Measurements from ENCODE around the gene NAV2. TPM values are rescaled to one million over a fixed set of nuclear protein-coding genes. Genes with fewer than 3 reads are reported as not detected.

NAV2 gene
- total RNA-seq, 1 donor from 2014 or later = 10.3 TPM

DNA sequence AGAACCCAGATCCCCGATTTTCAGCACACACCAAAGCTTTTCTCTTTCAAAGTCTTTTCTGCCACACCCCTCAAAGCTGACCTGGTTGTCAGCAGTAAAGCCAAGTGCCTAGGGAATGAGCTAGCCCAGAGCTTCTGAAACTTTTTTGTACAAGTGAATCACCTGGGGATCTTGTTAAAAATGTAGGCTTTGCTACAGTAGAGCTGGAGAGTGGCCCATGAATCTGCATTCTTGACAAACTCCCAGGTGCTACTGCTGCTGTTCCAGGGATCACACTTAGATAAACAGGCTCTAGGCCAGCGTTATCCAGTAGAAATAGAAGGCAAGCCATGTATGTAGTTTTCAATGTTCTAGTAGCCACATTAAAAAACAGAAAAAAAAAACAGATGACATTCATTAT is 21.8 kb upstream of the NAV2 start:
- H3K4me3 Mint-ChIP-seq = no peak overlapping the region
- no peak for ATAC-seq (ENCODE audit: low read depth)
- ChIA-PET POLR2A (no interaction called here), CTCF (no interaction called here)
- no peaks in the 10 kb centered on the region for H3K36me3 Mint-ChIP-seq (ENCODE audit: low read depth)
- H3K9me3 Mint-ChIP-seq = no peaks in the 10 kb centered on the region
- intact Hi-C loops (cut with micrococcal nuclease) = no loop called here
- no peak for DNase-seq
- TF ChIP-seq, protein P1, sequence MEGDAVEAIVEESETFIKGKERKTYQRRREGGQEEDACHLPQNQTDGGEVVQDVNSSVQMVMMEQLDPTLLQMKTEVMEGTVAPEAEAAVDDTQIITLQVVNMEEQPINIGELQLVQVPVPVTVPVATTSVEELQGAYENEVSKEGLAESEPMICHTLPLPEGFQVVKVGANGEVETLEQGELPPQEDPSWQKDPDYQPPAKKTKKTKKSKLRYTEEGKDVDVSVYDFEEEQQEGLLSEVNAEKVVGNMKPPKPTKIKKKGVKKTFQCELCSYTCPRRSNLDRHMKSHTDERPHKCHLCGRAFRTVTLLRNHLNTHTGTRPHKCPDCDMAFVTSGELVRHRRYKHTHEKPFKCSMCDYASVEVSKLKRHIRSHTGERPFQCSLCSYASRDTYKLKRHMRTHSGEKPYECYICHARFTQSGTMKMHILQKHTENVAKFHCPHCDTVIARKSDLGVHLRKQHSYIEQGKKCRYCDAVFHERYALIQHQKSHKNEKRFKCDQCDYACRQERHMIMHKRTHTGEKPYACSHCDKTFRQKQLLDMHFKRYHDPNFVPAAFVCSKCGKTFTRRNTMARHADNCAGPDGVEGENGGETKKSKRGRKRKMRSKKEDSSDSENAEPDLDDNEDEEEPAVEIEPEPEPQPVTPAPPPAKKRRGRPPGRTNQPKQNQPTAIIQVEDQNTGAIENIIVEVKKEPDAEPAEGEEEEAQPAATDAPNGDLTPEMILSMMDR (IDR thresholded peaks at IDR 0.05) = no peak
- H3K27me3 Mint-ChIP-seq = peaks cover 16% of the 10 kb centered on the region
- no peaks in the 10 kb centered on the region for H3K4me1 Mint-ChIP-seq
- H3K27ac Mint-ChIP-seq = no peak overlapping the region

DNA sequence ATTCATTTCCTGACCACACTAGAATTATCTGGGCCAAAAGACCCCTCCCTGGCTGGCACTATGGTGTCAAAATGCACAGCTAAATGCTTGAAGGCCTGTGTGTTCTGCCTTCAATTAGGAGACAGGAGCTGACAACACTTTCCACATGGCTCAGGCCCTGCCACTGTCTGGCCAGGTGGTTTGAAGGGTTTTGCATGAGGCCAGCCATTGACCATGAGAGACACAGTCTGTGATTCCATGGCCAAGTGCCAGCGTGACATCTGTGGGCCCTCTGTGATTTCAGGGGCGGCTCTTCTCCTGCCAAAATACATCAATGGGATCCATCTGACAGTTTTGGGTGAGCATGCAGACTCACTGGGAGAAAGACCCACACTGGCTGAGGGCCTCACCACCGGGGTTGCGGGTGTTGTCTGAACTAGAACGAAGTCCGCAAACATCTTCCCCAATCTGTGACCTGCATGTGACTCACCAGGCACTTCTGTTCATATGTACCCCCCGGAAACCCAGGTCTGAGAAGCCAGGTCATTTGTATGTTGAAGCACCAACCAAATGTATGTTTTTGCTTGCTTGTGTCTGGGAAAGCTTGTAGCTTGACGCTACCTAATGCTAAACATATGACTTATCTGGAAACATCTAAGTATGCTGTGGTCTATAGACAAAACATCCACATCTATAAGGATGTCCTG is 20.7 kb upstream of the NAV2 start:
- ATAC-seq (ENCODE audit: low read depth) = no peak
- POLR2A ChIA-PET = no interaction called here

DNA sequence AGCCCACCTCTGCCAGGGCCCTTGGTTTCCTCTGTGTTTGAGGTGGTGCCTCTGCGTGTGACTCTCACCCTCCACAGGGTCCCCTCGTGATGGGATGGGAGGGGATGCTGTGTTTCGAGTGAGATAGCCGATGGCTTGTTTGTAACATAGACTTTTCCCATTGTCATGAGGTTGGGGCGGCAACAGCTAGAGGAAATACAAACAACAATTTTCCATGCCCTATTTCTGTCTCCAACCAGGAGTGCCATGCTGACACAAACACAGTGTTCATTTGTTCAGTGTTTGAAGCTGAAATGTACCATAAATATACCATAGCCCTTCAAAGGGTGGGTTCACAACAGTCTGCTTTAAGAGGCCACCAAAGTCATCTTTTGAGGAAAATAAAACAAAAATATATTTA is 19.5 kb upstream of the NAV2 start:
- DNase-seq (no peak), ATAC-seq (ENCODE audit: low read depth) (no peak)
- no peak overlapping the region for H3K4me3 Mint-ChIP-seq
- ChIA-PET POLR2A (no interaction called here), CTCF (no interaction called here)
- peaks cover 10% of the 10 kb centered on the region for H3K27me3 Mint-ChIP-seq
- intact Hi-C loops (cut with micrococcal nuclease) = no loop called here
- H3K36me3 Mint-ChIP-seq (ENCODE audit: low read depth) = no peaks in the 10 kb centered on the region
- peaks cover 4% of the 10 kb centered on the region for H3K9me3 Mint-ChIP-seq
- no peak overlapping the region for H3K27ac Mint-ChIP-seq
- TF ChIP-seq, protein P1 (IDR thresholded peaks at IDR 0.05) = no peak
- H3K4me1 Mint-ChIP-seq = no peaks in the 10 kb centered on the region

More for the DNA sequence above, 20.7 kb upstream of the NAV2 start:
- Mint-ChIP-seq H3K4me3 (no peak overlapping the region), H3K27ac (no peak overlapping the region), H3K36me3 (ENCODE audit: low read depth) (no peaks in the 10 kb centered on the region), H3K9me3 (peaks cover 3% of the 10 kb centered on the region), H3K27me3 (peaks cover 10% of the 10 kb centered on the region), H3K4me1 (no peaks in the 10 kb centered on the region)
- TF ChIP-seq, protein P1 (IDR thresholded peaks at IDR 0.05) = no peak
- CTCF ChIA-PET = no interaction called here
- intact Hi-C loops (cut with micrococcal nuclease) = no loop called here
- no peak for DNase-seq

DNA sequence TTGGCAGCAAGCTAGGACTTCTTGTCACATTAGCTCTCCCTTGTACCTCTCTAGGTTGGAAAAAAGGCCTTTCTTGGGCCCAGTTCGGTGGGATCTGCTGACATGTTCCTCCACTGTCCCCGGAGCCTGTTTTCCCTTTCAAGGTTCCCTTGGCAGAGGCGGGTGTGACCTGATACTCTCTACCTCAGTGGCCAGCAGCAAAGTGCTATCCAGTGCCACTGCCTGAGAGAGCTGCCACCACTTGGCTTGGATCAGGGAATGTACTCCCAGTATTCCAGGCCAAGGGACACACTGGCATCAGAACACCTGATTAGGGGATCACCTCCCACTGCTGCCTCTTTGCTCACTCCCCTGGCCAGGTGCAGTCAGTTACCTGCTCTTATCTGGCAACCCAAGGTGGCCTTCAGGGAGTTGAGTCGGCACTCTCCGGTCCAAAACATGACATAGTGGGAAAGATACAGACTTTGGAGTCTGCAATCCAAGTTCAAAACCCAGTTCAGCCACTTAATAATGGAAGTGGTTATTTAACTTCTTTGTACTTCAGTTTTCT is 17.8 kb upstream of the NAV2 start:
- ChIA-PET POLR2A (no interaction called here), CTCF (no interaction called here)
- Mint-ChIP-seq H3K27ac (no peak overlapping the region), H3K4me3 (no peak overlapping the region), H3K9me3 (peaks cover 4% of the 10 kb centered on the region), H3K36me3 (ENCODE audit: low read depth) (no peaks in the 10 kb centered on the region), H3K4me1 (no peaks in the 10 kb centered on the region), H3K27me3 (peaks cover 9% of the 10 kb centered on the region)
- intact Hi-C loops (cut with micrococcal nuclease) = no loop called here
- TF ChIP-seq, protein P1 (IDR thresholded peaks at IDR 0.05) = no peak
- no peak for DNase-seq
- ATAC-seq (ENCODE audit: low read depth) = no peak

DNA sequence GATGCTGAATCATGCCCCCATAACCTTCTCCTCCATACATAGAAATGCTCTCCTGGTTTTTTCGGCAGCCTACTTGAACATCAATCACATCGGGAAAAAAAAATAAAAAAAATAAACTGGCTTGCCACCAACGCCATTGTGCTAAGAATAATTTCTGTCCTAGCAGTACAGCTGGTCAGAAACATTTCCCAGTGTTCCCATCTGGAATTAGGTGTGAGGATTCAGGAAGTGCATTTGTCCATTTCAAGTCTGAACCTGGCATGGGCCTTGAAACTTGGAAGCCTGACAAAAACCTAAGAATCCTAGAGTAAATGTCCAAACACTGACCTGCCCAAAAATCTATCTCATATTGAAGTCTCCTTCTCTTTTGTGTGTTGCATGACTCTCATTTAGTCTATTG is 16.6 kb upstream of the NAV2 start:
- intact Hi-C loops (cut with micrococcal nuclease) = no loop called here
- H3K36me3 Mint-ChIP-seq (ENCODE audit: low read depth) = no peaks in the 10 kb centered on the region
- no peak overlapping the region for H3K27ac Mint-ChIP-seq
- no peak for ATAC-seq (ENCODE audit: low read depth)
- peaks cover 9% of the 10 kb centered on the region for H3K27me3 Mint-ChIP-seq
- peaks cover 4% of the 10 kb centered on the region for H3K9me3 Mint-ChIP-seq
- CTCF ChIA-PET = no interaction called here
- no peak overlapping the region for H3K4me3 Mint-ChIP-seq
- no peak for DNase-seq
- TF ChIP-seq, protein P1 (IDR thresholded peaks at IDR 0.05) = no peak
- POLR2A ChIA-PET = no interaction called here
- H3K4me1 Mint-ChIP-seq = no peaks in the 10 kb centered on the region

All from activated B cell treated with CpG ODN at 0.5 μM for 24 hours (primary cell).